ENCODE measurements around the gene RORB. TPM values are rescaled to one million over a fixed set of nuclear protein-coding genes. Genes with fewer than 3 reads are reported as not detected.

RORB gene
- total and polyA plus RNA-seq, 12 donors = 0.20 to 5.0 (median 2.6) TPM

- Histone ChIP-seq H3K4me3 (no peak overlapping the region), H3K36me3 (no peaks in the 10 kb centered on the region), H3K27me3 (no peaks in the 10 kb centered on the region), H3K9me3 (no peaks in the 10 kb centered on the region), H3K4me1 (no peaks in the 10 kb centered on the region), H3K27ac (no peak overlapping the region)
- no peak for ATAC-seq
- TF ChIP-seq, protein P1, sequence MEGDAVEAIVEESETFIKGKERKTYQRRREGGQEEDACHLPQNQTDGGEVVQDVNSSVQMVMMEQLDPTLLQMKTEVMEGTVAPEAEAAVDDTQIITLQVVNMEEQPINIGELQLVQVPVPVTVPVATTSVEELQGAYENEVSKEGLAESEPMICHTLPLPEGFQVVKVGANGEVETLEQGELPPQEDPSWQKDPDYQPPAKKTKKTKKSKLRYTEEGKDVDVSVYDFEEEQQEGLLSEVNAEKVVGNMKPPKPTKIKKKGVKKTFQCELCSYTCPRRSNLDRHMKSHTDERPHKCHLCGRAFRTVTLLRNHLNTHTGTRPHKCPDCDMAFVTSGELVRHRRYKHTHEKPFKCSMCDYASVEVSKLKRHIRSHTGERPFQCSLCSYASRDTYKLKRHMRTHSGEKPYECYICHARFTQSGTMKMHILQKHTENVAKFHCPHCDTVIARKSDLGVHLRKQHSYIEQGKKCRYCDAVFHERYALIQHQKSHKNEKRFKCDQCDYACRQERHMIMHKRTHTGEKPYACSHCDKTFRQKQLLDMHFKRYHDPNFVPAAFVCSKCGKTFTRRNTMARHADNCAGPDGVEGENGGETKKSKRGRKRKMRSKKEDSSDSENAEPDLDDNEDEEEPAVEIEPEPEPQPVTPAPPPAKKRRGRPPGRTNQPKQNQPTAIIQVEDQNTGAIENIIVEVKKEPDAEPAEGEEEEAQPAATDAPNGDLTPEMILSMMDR (IDR thresholded peaks at IDR 0.05) = no peak
- WGBS, 2 donors = 93 to 94% methylated on average over 3 of the region's 3 CpGs
- DNase-seq = no peak
- intact Hi-C loops (cut with DNase I) = no loop called here
Observed at GRCh38 chr9:74726581-74726980, 229.4 kb downstream of the RORB start.

DNA sequence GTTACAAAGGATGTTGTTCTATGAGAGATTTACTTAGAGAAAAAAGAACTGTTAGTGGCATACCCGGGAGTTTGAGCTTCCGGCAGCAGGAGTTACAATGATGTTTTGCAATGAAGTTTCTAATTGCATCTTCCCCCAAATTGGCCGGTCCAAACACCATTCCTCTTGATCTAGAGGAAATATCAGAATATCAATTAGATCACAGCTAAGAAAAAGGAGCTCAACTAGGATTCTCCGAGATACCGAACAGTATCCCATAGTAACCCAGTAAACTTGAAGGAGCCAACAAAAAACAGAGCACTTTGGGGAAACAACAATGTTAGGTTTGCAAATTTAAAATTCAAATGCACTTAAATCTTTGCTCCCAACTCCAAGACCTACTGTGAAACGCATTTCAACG is 231.0 kb downstream of the RORB start:
- Histone ChIP-seq H3K4me3 (no peak overlapping the region), H3K36me3 (no peaks in the 10 kb centered on the region), H3K27ac (no peak overlapping the region), H3K27me3 (no peaks in the 10 kb centered on the region), H3K4me1 (no peaks in the 10 kb centered on the region), H3K9me3 (no peaks in the 10 kb centered on the region)
- 73 to 74% methylated on average over 7 of the region's 7 CpGs for WGBS, 2 donors
- no peak for DNase-seq
- TF ChIP-seq, protein P1 (IDR thresholded peaks at IDR 0.05) = no peak
- intact Hi-C loops (cut with DNase I) = no loop called here
- no peak for ATAC-seq

- intact Hi-C loops (cut with DNase I) = no loop called here
- Histone ChIP-seq H3K4me1 (no peaks in the 10 kb centered on the region), H3K36me3 (no peaks in the 10 kb centered on the region), H3K27ac (no peak overlapping the region), H3K27me3 (no peaks in the 10 kb centered on the region), H3K4me3 (no peak overlapping the region), H3K9me3 (no peaks in the 10 kb centered on the region)
- DNase-seq (no peak), ATAC-seq (no peak)
- WGBS, 2 donors = 36 to 46% methylated on average over 9 of the region's 9 CpGs
- TF ChIP-seq, protein P1 (IDR thresholded peaks at IDR 0.05) = no peak
Observed at GRCh38 chr9:74729136-74729695, 232.1 kb downstream of the RORB start.

GRCh38 chr9:74735761-74736160 is 238.6 kb downstream of the RORB start:
- DNase-seq (no peak), ATAC-seq (no peak)
- WGBS, 2 donors = 86 to 88% methylated on average over 4 of the region's 4 CpGs

More at GRCh38 chr9:74735761-74736160, 238.6 kb downstream of the RORB start:
- Histone ChIP-seq H3K4me3 (no peak overlapping the region), H3K36me3 (no peaks in the 10 kb centered on the region), H3K27me3 (peaks cover 0 to 6% (median 0%) of the 10 kb centered on the region in 7 donors), H3K27ac (no peak overlapping the region), H3K4me1 (no peaks in the 10 kb centered on the region), H3K9me3 (no peaks in the 10 kb centered on the region)
- intact Hi-C loops (cut with DNase I) = no loop called here
- TF ChIP-seq, protein P1 (IDR thresholded peaks at IDR 0.05) = no peak

Measured in heart right ventricle (tissue), 16 donors.